ENCODE data around the gene CEMP1. TPM values are rescaled to one million over a fixed set of nuclear protein-coding genes. Genes with fewer than 3 reads are reported as not detected.

The CEMP1 gene
- total RNA-seq, 1 donor from 2014 or later, result not detected

DNA sequence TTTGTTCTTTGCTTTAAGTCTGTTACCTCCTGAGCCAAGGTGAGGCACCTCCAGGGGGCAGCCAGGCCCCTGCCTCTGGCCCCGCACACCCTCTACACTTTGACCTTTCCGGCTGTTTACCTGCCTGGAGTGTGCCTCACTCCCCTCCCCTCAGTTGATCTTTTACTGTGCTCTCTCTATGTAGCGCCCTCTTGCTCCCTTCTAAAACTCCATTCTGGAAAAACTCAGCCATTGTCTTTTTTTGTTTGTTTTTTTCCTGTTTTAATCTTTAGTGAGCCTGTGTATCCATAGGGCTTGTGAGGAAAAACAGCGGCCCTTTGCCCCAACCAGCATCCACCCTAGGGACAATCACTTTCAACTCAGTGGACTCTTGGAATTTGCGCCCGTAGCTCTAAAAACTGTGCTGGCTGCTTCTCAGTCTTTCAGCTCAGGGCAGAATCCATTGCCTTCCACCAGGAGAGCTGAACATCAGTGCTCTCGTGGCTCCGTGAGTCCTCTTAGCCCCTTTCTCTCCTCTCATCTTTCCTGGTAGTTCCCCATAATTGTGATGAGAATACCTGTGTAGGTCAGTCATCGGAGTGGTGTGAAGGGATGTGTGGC is 6.8 kb downstream of the CEMP1 start:
- Histone ChIP-seq H3K9me3 (ENCODE audit: low read depth) (no peaks in the 10 kb centered on the region), H3K27me3 (no peaks in the 10 kb centered on the region), H3K9ac (no peak overlapping the region), H3K27ac (no peak overlapping the region), H3K4me3 (no peak overlapping the region), H4K20me1 (ENCODE audit: low read depth) (peaks cover 11% of the 10 kb centered on the region), H3K79me2 (ENCODE audit: low read depth) (peaks cover 16% of the 10 kb centered on the region), H3F3A (ENCODE audit: low read depth) (peaks cover 6% of the 10 kb centered on the region), H3K4me1 (peaks cover 4% of the 10 kb centered on the region), H3K36me3 (no peaks in the 10 kb centered on the region), H2AFZ (replicated peaks) (no peak overlapping the region), H3K4me2 (no peak overlapping the region)
- Mint-ChIP-seq H3K27ac (no peak overlapping the region), H3K27me3 (ENCODE audit: insufficient read depth, low read depth) (peaks cover 4% of the 10 kb centered on the region), H3K4me1 (peaks cover 10% of the 10 kb centered on the region), H3K4me3 (peak overlapping the region; percentile 9), H3K36me3 (peaks cover 2% of the 10 kb centered on the region), H3K9me3 (no peaks in the 10 kb centered on the region)
- TF ChIP-seq EZH2phosphoT487 (IDR thresholded peaks at IDR 0.05) (no peak), EZH2 (IDR thresholded peaks at IDR 0.05) (no peak), CTCF (IDR thresholded peaks at IDR 0.05) (no peak)
- DNase-seq (ENCODE audit: low spot score), result no peak

- no peaks in the 10 kb centered on the region for H3K36me3 ChIP-seq
- H3K4me3 ChIP-seq, result no peak overlapping the region
- H3F3A ChIP-seq (ENCODE audit: low read depth), result peaks cover 13% of the 10 kb centered on the region
- TF ChIP-seq CTCF (IDR thresholded peaks at IDR 0.05), result no peak
- no peak for TF ChIP-seq EZH2 (IDR thresholded peaks at IDR 0.05)
- no peak for TF ChIP-seq EZH2phosphoT487 (IDR thresholded peaks at IDR 0.05)
- H3K9ac ChIP-seq, result no peak overlapping the region
- Mint-ChIP-seq H3K4me3 (peak overlapping the region; percentile 18), H3K27ac (no peak overlapping the region), H3K27me3 (ENCODE audit: insufficient read depth, low read depth) (peaks cover 4% of the 10 kb centered on the region), H3K9me3 (no peaks in the 10 kb centered on the region), H3K36me3 (peaks cover 2% of the 10 kb centered on the region), H3K4me1 (peaks cover 12% of the 10 kb centered on the region)
- no peak overlapping the region for H3K4me2 ChIP-seq
- H4K20me1 ChIP-seq (ENCODE audit: low read depth), result peaks cover 17% of the 10 kb centered on the region
- H3K79me2 ChIP-seq (ENCODE audit: low read depth), result peaks cover 22% of the 10 kb centered on the region
- no peak overlapping the region for H2AFZ ChIP-seq (replicated peaks)
- H3K4me1 ChIP-seq, result peaks cover 4% of the 10 kb centered on the region
- H3K9me3 ChIP-seq (ENCODE audit: low read depth), result no peaks in the 10 kb centered on the region
- H3K27ac ChIP-seq, result no peak overlapping the region
- DNase-seq (ENCODE audit: low spot score), result no peak
- H3K27me3 ChIP-seq, result no peaks in the 10 kb centered on the region
Measured at GRCh38 chr16:2523801-2524231, 7.4 kb downstream of the CEMP1 start.

- Histone ChIP-seq H2AFZ (replicated peaks) (no peak overlapping the region), H3K27ac (no peak overlapping the region), H4K20me1 (ENCODE audit: low read depth) (peaks cover 45% of the 10 kb centered on the region), H3K27me3 (no peaks in the 10 kb centered on the region), H3K9ac (peak overlapping the region; percentile 75), H3K4me3 (peak overlapping the region; percentile 83), H3K9me3 (ENCODE audit: low read depth) (no peaks in the 10 kb centered on the region), H3F3A (ENCODE audit: low read depth) (peaks cover 23% of the 10 kb centered on the region), H3K4me1 (peaks cover 4% of the 10 kb centered on the region), H3K36me3 (no peaks in the 10 kb centered on the region), H3K4me2 (peak overlapping the region; percentile 100), H3K79me2 (ENCODE audit: low read depth) (peaks cover 51% of the 10 kb centered on the region)
- Mint-ChIP-seq H3K9me3 (no peaks in the 10 kb centered on the region), H3K27ac (peak overlapping the region; percentile 78), H3K36me3 (peaks cover 2% of the 10 kb centered on the region), H3K4me3 (peak overlapping the region; percentile 89), H3K4me1 (peaks cover 27% of the 10 kb centered on the region), H3K27me3 (ENCODE audit: insufficient read depth, low read depth) (peaks cover 7% of the 10 kb centered on the region)
- peak; percentile 53 for DNase-seq (ENCODE audit: low spot score)
- TF ChIP-seq CTCF (IDR thresholded peaks at IDR 0.05) (no peak), EZH2 (IDR thresholded peaks at IDR 0.05) (no peak), EZH2phosphoT487 (IDR thresholded peaks at IDR 0.05) (no peak)
Measured at GRCh38 chr16:2520784-2521531, 10.2 kb downstream of the CEMP1 start.

Data from neural progenitor cell (in vitro differentiated cells).